ENCODE measurements around the gene NBEA.

The NBEA gene

GRCh38 chr13:35629026-35629425 lies 687.0 kb downstream of the NBEA start:
- H3K4me1 ChIP-seq (ENCODE audit: control insufficient read depth, insufficient read depth, low read length): peaks cover 3% of the 10 kb centered on the region
- no peak for DNase-seq (ENCODE audit: low read depth)
- no peaks in the 10 kb centered on the region for H3K9me3 ChIP-seq (ENCODE audit: control insufficient read depth, low read length)
- no peaks in the 10 kb centered on the region for H3K36me3 ChIP-seq (ENCODE audit: control insufficient read depth, insufficient read depth, low read length, severe bottlenecking)
- H3K9ac ChIP-seq (ENCODE audit: low read length): no peak overlapping the region
- H3K27me3 ChIP-seq (replicated peaks; ENCODE audit: control insufficient read depth, insufficient read depth, low read length): no peaks in the 10 kb centered on the region
- H3K4me3 ChIP-seq (ENCODE audit: low read length): no peak overlapping the region

- H3K9ac ChIP-seq (ENCODE audit: low read length): no peak overlapping the region
These were observed 688.6 kb downstream of the NBEA start for GRCh38 chr13:35630551-35631275.

GRCh38 chr13:35631666-35632065 lies 689.6 kb downstream of the NBEA start:
- no peaks in the 10 kb centered on the region for H3K36me3 ChIP-seq (ENCODE audit: control insufficient read depth, insufficient read depth, low read length, severe bottlenecking)
- H3K4me3 ChIP-seq (ENCODE audit: low read length): no peak overlapping the region
- peaks cover under 1% of the 10 kb centered on the region for H3K4me1 ChIP-seq (ENCODE audit: control insufficient read depth, insufficient read depth, low read length)
- no peak overlapping the region for H3K9ac ChIP-seq (ENCODE audit: low read length)
- no peaks in the 10 kb centered on the region for H3K27me3 ChIP-seq (replicated peaks; ENCODE audit: control insufficient read depth, insufficient read depth, low read length)
- no peaks in the 10 kb centered on the region for H3K9me3 ChIP-seq (ENCODE audit: control insufficient read depth, low read length)
- DNase-seq (ENCODE audit: low read depth): no peak

More at GRCh38 chr13:35630551-35631275, 688.6 kb downstream of the NBEA start:
- Histone ChIP-seq H3K9me3 (ENCODE audit: control insufficient read depth, low read length) (no peaks in the 10 kb centered on the region), H3K36me3 (ENCODE audit: control insufficient read depth, insufficient read depth, low read length, severe bottlenecking) (no peaks in the 10 kb centered on the region), H3K4me3 (ENCODE audit: low read length) (no peak overlapping the region), H3K4me1 (ENCODE audit: control insufficient read depth, insufficient read depth, low read length) (peaks cover 3% of the 10 kb centered on the region), H3K27me3 (replicated peaks; ENCODE audit: control insufficient read depth, insufficient read depth, low read length) (no peaks in the 10 kb centered on the region)
- DNase-seq (ENCODE audit: low read depth): peak; percentile 89

- Histone ChIP-seq H3K4me1 (ENCODE audit: control insufficient read depth, insufficient read depth, low read length) (no peaks in the 10 kb centered on the region), H3K9me3 (ENCODE audit: control insufficient read depth, low read length) (no peaks in the 10 kb centered on the region), H3K4me3 (ENCODE audit: low read length) (no peak overlapping the region), H3K27me3 (replicated peaks; ENCODE audit: control insufficient read depth, insufficient read depth, low read length) (no peaks in the 10 kb centered on the region), H3K36me3 (ENCODE audit: control insufficient read depth, insufficient read depth, low read length, severe bottlenecking) (no peaks in the 10 kb centered on the region), H3K9ac (ENCODE audit: low read length) (no peak overlapping the region)
- no peak for DNase-seq (ENCODE audit: low read depth)
These were observed 701.6 kb downstream of the NBEA start for GRCh38 chr13:35643625-35644024.

GRCh38 chr13:35646056-35646774 lies 704.1 kb downstream of the NBEA start:
- Histone ChIP-seq H3K9me3 (ENCODE audit: control insufficient read depth, low read length) (no peaks in the 10 kb centered on the region), H3K4me1 (ENCODE audit: control insufficient read depth, insufficient read depth, low read length) (no peaks in the 10 kb centered on the region), H3K27me3 (replicated peaks; ENCODE audit: control insufficient read depth, insufficient read depth, low read length) (no peaks in the 10 kb centered on the region), H3K4me3 (ENCODE audit: low read length) (no peak overlapping the region), H3K36me3 (ENCODE audit: control insufficient read depth, insufficient read depth, low read length, severe bottlenecking) (no peaks in the 10 kb centered on the region), H3K9ac (ENCODE audit: low read length) (no peak overlapping the region)
- no peak for DNase-seq (ENCODE audit: low read depth)

GRCh38 chr13:35648201-35648600 lies 706.1 kb downstream of the NBEA start:
- no peaks in the 10 kb centered on the region for H3K27me3 ChIP-seq (replicated peaks; ENCODE audit: control insufficient read depth, insufficient read depth, low read length)
- no peaks in the 10 kb centered on the region for H3K4me1 ChIP-seq (ENCODE audit: control insufficient read depth, insufficient read depth, low read length)
- H3K9me3 ChIP-seq (ENCODE audit: control insufficient read depth, low read length): no peaks in the 10 kb centered on the region
- no peaks in the 10 kb centered on the region for H3K36me3 ChIP-seq (ENCODE audit: control insufficient read depth, insufficient read depth, low read length, severe bottlenecking)
- no peak overlapping the region for H3K9ac ChIP-seq (ENCODE audit: low read length)
- DNase-seq (ENCODE audit: low read depth): no peak
- H3K4me3 ChIP-seq (ENCODE audit: low read length): no peak overlapping the region

GRCh38 chr13:35649162-35649561 lies 707.1 kb downstream of the NBEA start:
- no peaks in the 10 kb centered on the region for H3K36me3 ChIP-seq (ENCODE audit: control insufficient read depth, insufficient read depth, low read length, severe bottlenecking)
- no peaks in the 10 kb centered on the region for H3K9me3 ChIP-seq (ENCODE audit: control insufficient read depth, low read length)
- no peaks in the 10 kb centered on the region for H3K27me3 ChIP-seq (replicated peaks; ENCODE audit: control insufficient read depth, insufficient read depth, low read length)
- peak; percentile 47 for DNase-seq (ENCODE audit: low read depth)
- no peak overlapping the region for H3K9ac ChIP-seq (ENCODE audit: low read length)
- H3K4me1 ChIP-seq (ENCODE audit: control insufficient read depth, insufficient read depth, low read length): no peaks in the 10 kb centered on the region
- no peak overlapping the region for H3K4me3 ChIP-seq (ENCODE audit: low read length)

GRCh38 chr13:35659796-35660195 lies 717.7 kb downstream of the NBEA start:
- no peaks in the 10 kb centered on the region for H3K27me3 ChIP-seq (replicated peaks; ENCODE audit: control insufficient read depth, insufficient read depth, low read length)
- H3K36me3 ChIP-seq (ENCODE audit: control insufficient read depth, insufficient read depth, low read length, severe bottlenecking): no peaks in the 10 kb centered on the region
- H3K4me1 ChIP-seq (ENCODE audit: control insufficient read depth, insufficient read depth, low read length): no peaks in the 10 kb centered on the region
- no peak overlapping the region for H3K9ac ChIP-seq (ENCODE audit: low read length)
- DNase-seq (ENCODE audit: low read depth): no peak
- no peaks in the 10 kb centered on the region for H3K9me3 ChIP-seq (ENCODE audit: control insufficient read depth, low read length)
- no peak overlapping the region for H3K4me3 ChIP-seq (ENCODE audit: low read length)

GRCh38 chr13:35664747-35665146 lies 722.7 kb downstream of the NBEA start:
- Histone ChIP-seq H3K9me3 (ENCODE audit: control insufficient read depth, low read length) (no peaks in the 10 kb centered on the region), H3K36me3 (ENCODE audit: control insufficient read depth, insufficient read depth, low read length, severe bottlenecking) (no peaks in the 10 kb centered on the region), H3K4me1 (ENCODE audit: control insufficient read depth, insufficient read depth, low read length) (no peaks in the 10 kb centered on the region), H3K4me3 (ENCODE audit: low read length) (no peak overlapping the region), H3K9ac (ENCODE audit: low read length) (no peak overlapping the region), H3K27me3 (replicated peaks; ENCODE audit: control insufficient read depth, insufficient read depth, low read length) (no peaks in the 10 kb centered on the region)
- no peak for DNase-seq (ENCODE audit: low read depth)

GRCh38 chr13:35669321-35669720 lies 727.3 kb downstream of the NBEA start:
- Histone ChIP-seq H3K36me3 (ENCODE audit: control insufficient read depth, insufficient read depth, low read length, severe bottlenecking) (no peaks in the 10 kb centered on the region), H3K9ac (ENCODE audit: low read length) (no peak overlapping the region), H3K27me3 (replicated peaks; ENCODE audit: control insufficient read depth, insufficient read depth, low read length) (no peaks in the 10 kb centered on the region), H3K9me3 (ENCODE audit: control insufficient read depth, low read length) (no peaks in the 10 kb centered on the region), H3K4me3 (ENCODE audit: low read length) (no peak overlapping the region), H3K4me1 (ENCODE audit: control insufficient read depth, insufficient read depth, low read length) (no peaks in the 10 kb centered on the region)
- no peak for DNase-seq (ENCODE audit: low read depth)

GRCh38 chr13:35672611-35673010 lies 730.5 kb downstream of the NBEA start:
- H3K4me1 ChIP-seq (ENCODE audit: control insufficient read depth, insufficient read depth, low read length): no peaks in the 10 kb centered on the region
- H3K36me3 ChIP-seq (ENCODE audit: control insufficient read depth, insufficient read depth, low read length, severe bottlenecking): no peaks in the 10 kb centered on the region
- H3K27me3 ChIP-seq (replicated peaks; ENCODE audit: control insufficient read depth, insufficient read depth, low read length): no peaks in the 10 kb centered on the region
- DNase-seq (ENCODE audit: low read depth): peak; percentile 69
- no peak overlapping the region for H3K9ac ChIP-seq (ENCODE audit: low read length)
- no peak overlapping the region for H3K4me3 ChIP-seq (ENCODE audit: low read length)
- no peaks in the 10 kb centered on the region for H3K9me3 ChIP-seq (ENCODE audit: control insufficient read depth, low read length)
